ENCODE results near the gene NBAS. TPM values are rescaled to one million over a fixed set of nuclear protein-coding genes. Genes with fewer than 3 reads are reported as not detected.

Gene NBAS
- total RNA-seq, result 58.7 and 61.6 TPM in 2 replicates
- long read RNA-seq, partial matches to known transcripts, result 48 of 63 reads
- long read RNA-seq, other reads (novel, unspliced or antisense), result 15 of 63 reads

GRCh38 chr2:15560988-15561573 is at the start of gene NBAS:
TSS of gene NBAS (minus strand) at chr2:15561334. CDS start at chr2:15561304, 30 bp downstream.
- Mint-ChIP-seq H3K4me3 (peak within 1 kb of the TSS; percentile 99), H3K27ac (ENCODE audit: unreplicated experiment) (peak within 1 kb of the TSS; percentile 99), H3K27me3 (ENCODE audit: low read depth) (no peaks in the 10 kb centered on the region), H3K36me3 (ENCODE audit: low read depth) (no peaks in the 10 kb centered on the region), H3K4me1 (peaks cover 48% of the 10 kb centered on the region), H3K9me3 (no peaks in the 10 kb centered on the region)
- DNase-seq (ENCODE audit: low read depth, low spot score), result peak; percentile 83
- no peak for TF ChIP-seq CTCF (conservative IDR thresholded peaks at IDR 0.05)

- Mint-ChIP-seq H3K27ac (ENCODE audit: unreplicated experiment) (no peak overlapping the region), H3K36me3 (ENCODE audit: low read depth) (peaks cover 43% of the 10 kb centered on the region)
- no peak for TF ChIP-seq CTCF (conservative IDR thresholded peaks at IDR 0.05)
Observed at GRCh38 chr2:15610430-15610952, 49.4 kb upstream of the NBAS start.

GRCh38 chr2:15609341-15610042 is 48.4 kb upstream of the NBAS start:
- Mint-ChIP-seq H3K36me3 (ENCODE audit: low read depth) (peaks cover 46% of the 10 kb centered on the region), H3K27ac (ENCODE audit: unreplicated experiment) (no peak overlapping the region)
- TF ChIP-seq CTCF (conservative IDR thresholded peaks at IDR 0.05), result no peak

More at GRCh38 chr2:15610430-15610952, 49.4 kb upstream of the NBAS start:
- no peak for DNase-seq (ENCODE audit: low read depth, low spot score)
- Mint-ChIP-seq H3K4me1 (no peaks in the 10 kb centered on the region), H3K27me3 (ENCODE audit: low read depth) (no peaks in the 10 kb centered on the region), H3K4me3 (no peak overlapping the region), H3K9me3 (no peaks in the 10 kb centered on the region)

GRCh38 chr2:15608392-15608761 is 47.2 kb upstream of the NBAS start:
- Mint-ChIP-seq H3K27me3 (ENCODE audit: low read depth) (no peaks in the 10 kb centered on the region), H3K36me3 (ENCODE audit: low read depth) (peaks cover 39% of the 10 kb centered on the region), H3K9me3 (no peaks in the 10 kb centered on the region), H3K4me3 (no peak overlapping the region), H3K4me1 (no peaks in the 10 kb centered on the region), H3K27ac (ENCODE audit: unreplicated experiment) (no peak overlapping the region)
- TF ChIP-seq CTCF (conservative IDR thresholded peaks at IDR 0.05), result no peak
- no peak for DNase-seq (ENCODE audit: low read depth, low spot score)

More at GRCh38 chr2:15609341-15610042, 48.4 kb upstream of the NBAS start:
- Mint-ChIP-seq H3K4me1 (no peaks in the 10 kb centered on the region), H3K27me3 (ENCODE audit: low read depth) (no peaks in the 10 kb centered on the region), H3K4me3 (no peak overlapping the region), H3K9me3 (no peaks in the 10 kb centered on the region)
- DNase-seq (ENCODE audit: low read depth, low spot score), result no peak

- H3K4me1 Mint-ChIP-seq, result no peaks in the 10 kb centered on the region
- H3K4me3 Mint-ChIP-seq, result no peak overlapping the region
- H3K27me3 Mint-ChIP-seq (ENCODE audit: low read depth), result no peaks in the 10 kb centered on the region
- peaks cover 34% of the 10 kb centered on the region for H3K36me3 Mint-ChIP-seq (ENCODE audit: low read depth)
- TF ChIP-seq CTCF (conservative IDR thresholded peaks at IDR 0.05), result no peak
- H3K27ac Mint-ChIP-seq (ENCODE audit: unreplicated experiment), result no peak overlapping the region
- H3K9me3 Mint-ChIP-seq, result no peaks in the 10 kb centered on the region
- DNase-seq (ENCODE audit: low read depth, low spot score), result no peak
Observed at GRCh38 chr2:15607709-15608391, 46.7 kb upstream of the NBAS start.
